ENCODE measurements around the gene ACP6.
A peak's percentile ranks its signal among the peaks of the same experiment; 100 is the strongest.
"Not testable (repeated sequence)": the region's sequence is repeated elsewhere in the genome, so short reads cannot be mapped to it uniquely, and the experiment has no call there.

The ACP6 gene

DNA sequence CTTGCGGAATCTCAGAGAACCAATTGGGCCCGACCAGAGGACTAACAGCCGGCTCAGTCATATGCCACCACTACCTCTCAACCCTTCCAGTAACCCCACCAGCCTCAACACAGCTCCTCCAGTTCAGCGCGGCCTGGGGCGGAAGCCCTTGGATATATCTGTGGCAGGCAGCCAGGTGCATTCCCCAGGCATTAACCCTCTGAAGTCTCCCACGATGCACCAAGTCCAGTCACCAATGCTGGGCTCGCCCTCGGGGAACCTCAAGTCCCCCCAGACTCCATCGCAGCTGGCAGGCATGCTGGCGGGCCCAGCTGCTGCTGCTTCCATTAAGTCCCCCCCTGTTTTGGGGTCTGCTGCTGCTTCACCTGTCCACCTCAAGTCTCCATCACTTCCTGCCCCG, 49.8 kb downstream of the ACP6 start:
- no peak for DNase-seq (ENCODE audit: low read depth)

DNA sequence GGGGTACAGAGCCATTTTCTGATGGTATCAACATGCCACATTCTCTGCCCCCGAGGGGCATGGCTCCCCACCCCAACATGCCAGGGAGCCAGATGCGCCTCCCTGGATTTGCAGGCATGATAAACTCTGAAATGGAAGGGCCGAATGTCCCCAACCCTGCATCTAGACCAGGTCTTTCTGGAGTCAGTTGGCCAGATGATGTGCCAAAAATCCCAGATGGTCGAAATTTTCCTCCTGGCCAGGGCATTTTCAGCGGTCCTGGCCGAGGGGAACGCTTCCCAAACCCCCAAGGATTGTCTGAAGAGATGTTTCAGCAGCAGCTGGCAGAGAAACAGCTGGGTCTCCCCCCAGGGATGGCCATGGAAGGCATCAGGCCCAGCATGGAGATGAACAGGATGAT, 50.6 kb downstream of the ACP6 start:
- no peak for DNase-seq (ENCODE audit: low read depth)

DNA sequence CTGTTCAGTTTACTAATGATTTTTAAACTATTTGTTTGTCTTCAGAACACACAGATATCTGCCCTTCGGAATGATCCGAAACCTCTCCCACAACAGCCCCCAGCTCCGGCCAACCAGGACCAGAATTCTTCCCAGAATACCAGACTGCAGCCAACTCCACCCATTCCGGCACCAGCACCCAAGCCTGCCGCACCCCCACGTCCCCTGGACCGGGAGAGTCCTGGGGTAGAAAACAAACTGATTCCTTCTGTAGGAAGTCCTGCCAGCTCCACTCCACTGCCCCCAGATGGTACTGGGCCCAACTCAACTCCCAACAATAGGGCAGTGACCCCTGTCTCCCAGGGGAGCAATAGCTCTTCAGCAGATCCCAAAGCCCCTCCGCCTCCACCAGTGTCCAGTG, 51.6 kb downstream of the ACP6 start:
- DNase-seq (ENCODE audit: low read depth) = no peak

DNA sequence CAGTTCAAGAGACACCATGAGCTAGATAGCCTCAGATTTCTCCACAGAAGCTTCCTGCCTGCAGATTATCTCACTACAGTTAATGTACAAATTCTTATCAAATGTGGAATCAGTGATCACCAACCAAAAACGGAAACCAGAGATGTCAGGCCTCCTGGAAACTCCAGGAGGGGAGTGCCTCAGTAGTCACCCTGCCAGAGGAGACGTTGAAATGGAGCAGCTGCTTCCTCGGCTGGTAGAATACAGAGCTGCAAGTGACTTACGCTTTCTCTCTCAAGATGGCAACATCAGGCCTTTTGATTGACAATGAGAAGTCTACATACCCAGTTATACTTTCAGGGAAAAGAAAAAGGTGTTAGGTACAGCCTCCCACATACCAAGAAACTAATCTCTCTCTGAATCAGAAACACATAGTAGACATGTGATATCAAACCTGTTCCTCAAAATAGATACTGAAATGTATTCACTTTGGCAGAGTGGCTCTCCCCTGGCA, 52.2 kb downstream of the ACP6 start:
- DNase-seq (ENCODE audit: low read depth) = no peak

DNA sequence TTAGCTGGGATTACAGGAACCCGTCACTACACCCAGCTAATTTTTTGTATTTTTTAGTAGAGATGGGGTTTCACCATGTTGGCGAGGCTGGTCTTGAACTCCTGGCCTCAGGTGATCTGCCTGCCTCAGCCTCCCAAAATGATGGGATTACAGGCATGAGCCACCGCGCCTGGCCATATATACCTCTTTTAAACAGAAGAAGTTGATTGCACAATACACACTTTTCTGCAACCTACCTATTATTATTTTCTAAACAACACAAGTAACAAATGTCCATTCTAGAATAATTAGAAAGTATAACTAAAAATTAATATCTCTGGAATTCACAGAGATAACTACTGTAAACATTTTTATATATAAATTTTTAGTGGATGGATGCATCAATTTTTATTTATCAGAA, 55.4 kb downstream of the ACP6 start:
- DNase-seq (ENCODE audit: low read depth) = not testable (repeated sequence)

DNA sequence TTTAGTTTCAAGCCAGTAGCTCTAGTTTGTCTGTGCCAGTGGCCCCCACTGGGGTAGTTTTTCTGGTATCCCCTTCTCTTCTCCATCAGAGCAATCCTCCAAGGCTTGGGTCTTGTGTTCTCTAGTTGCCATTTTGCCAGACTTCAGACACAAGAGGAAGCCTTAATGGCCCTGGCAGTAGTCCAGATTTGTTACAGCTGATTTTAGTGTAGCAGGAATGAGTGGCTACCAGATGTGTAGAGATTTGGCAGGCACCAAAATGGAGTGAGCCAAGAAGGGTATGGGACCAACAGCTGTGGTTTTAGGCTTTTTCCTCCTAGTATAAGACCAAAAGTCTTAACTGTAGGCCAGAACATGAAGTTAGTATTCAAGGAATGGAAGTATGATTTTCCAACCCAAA, 56.8 kb downstream of the ACP6 start:
- no peak for DNase-seq (ENCODE audit: low read depth)

DNA sequence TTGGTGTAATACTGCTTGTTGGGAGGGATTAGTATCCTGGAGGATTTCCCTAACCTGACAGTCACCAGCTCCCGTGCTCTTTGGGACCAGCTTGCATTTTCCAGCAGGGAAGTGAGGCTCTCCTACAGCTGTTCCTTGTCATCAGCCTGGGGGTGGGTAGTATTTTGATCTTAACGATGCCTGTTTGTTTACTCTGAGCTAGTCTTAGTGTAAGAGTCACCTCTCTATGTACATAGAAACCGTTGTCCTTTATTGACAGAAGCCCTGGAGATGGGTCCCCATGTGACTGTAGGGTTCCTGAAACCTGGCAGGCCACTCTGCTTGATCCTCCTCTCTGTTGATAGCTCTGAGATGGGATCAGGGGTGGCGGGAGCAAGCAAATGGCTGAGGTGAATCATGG, 58.0 kb downstream of the ACP6 start:
- no peak for DNase-seq (ENCODE audit: low read depth)

DNA sequence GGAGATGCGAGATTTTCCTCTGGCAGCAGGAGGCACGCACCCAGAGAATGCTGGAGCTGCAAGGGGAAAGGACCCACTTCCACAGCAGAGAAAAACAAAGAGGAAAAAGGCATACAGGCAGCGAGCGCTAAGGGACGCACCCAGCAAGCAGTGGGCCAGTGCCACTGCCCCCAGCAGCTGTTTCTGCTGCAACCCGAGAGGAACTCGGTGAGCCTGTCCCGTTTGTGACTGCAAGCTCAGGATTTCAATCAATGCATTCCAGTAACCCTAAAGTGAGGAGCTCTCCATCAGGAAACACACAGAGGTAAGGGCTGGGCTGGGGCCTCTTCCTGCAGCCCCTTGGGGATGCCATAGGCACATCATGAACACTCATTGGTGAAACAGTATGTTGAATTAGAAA, 58.7 kb downstream of the ACP6 start:
- no peak for DNase-seq (ENCODE audit: low read depth)

DNA sequence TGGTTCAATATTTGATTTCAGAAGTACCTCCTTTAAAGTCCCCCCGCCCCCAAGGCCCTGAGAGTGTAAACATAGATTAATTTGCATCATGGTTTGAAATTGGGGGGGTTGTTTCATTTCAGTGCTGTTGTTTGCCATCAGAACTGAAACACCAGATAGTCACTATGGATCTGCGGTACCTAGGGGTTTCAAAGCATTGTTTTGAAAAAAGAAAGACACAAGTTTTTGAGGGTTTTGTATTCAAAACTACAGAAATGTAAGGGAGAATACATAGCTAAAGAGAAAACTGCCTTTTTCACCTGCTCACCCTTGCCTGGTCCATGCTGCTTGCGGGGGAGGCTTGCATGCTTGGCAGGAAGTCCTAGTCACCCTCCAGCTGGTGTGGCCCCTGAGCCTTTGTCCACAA, 59.3 kb downstream of the ACP6 start:
- DNase-seq (ENCODE audit: low read depth) = no peak

DNA sequence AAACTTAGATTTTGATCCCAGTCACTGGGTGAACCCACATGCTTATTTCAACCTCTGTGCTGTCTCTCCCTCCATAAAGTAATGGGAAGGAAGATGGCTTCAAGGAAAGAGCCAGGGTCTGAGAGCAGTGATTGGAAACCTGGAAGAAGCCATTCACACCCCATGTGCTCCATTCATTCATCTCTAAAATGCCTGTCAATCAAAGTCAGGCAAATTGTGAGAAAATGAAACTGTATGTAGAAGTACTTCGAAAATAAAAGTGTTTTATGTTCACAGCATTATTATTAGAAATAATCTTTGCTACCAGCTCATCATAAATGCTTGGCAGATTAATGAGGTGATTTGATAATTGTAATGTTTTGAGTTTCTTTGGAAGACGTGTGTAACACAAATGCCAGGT, 61.0 kb downstream of the ACP6 start:
- no peak for DNase-seq (ENCODE audit: low read depth)

DNA sequence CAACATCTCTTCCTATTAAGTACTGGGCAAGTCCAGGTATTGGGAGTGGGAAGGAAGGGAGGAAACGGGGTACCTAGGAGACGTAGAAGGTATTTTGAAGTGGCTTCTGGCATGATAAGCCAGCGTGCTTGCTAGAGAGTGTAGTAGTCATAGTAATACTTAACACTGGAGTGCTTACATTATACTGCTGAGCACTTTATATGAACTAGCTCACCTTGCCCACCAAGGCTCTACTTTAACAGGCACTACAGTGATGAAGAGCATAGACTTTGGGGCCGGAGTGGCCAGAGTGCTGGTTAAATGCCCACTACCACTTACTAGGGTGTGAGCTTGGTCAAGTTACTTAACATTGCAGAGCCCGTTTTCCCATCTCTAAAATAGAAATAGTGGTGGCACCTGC, 61.7 kb downstream of the ACP6 start:
- no peak for DNase-seq (ENCODE audit: low read depth)

DNA sequence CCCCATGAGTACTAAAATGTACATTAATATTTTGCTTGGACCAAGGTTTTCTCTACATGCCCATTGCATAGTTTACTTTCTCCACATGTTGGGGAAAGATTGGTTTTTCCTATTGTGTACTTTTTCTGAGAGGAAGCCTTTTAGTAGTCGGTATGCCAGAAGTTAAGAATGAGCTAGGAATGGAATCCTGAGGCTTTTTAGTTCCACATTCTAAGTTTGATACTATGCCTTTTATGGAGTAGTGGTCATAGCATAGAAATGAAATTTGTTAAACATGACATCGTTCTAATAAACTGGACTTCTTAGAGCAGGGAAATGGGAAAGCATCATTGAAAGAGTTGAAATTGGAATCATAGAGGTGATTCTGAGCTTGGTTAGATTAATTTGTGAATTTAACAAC, 64.7 kb downstream of the ACP6 start:
- no peak for DNase-seq (ENCODE audit: low read depth)

DNA sequence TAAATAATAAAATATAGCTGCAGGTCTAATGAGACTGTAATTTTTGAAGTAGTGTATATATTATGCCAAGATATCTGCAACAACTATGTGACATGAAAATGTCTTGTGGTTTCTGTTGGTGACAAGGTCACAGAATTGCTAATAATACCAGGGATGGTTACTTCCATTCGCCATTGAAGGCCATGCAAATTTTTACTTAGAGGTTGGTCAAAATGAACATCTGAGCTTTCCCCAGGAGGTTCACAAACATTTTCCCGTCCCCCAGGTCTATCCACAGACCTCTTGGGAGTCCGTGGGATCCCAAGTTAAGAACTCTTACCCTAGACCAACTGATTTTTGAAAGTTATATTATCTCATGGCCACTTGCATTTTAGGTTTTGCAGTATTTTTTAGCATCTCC, 66.3 kb downstream of the ACP6 start:
- no peak for DNase-seq (ENCODE audit: low read depth)

DNA sequence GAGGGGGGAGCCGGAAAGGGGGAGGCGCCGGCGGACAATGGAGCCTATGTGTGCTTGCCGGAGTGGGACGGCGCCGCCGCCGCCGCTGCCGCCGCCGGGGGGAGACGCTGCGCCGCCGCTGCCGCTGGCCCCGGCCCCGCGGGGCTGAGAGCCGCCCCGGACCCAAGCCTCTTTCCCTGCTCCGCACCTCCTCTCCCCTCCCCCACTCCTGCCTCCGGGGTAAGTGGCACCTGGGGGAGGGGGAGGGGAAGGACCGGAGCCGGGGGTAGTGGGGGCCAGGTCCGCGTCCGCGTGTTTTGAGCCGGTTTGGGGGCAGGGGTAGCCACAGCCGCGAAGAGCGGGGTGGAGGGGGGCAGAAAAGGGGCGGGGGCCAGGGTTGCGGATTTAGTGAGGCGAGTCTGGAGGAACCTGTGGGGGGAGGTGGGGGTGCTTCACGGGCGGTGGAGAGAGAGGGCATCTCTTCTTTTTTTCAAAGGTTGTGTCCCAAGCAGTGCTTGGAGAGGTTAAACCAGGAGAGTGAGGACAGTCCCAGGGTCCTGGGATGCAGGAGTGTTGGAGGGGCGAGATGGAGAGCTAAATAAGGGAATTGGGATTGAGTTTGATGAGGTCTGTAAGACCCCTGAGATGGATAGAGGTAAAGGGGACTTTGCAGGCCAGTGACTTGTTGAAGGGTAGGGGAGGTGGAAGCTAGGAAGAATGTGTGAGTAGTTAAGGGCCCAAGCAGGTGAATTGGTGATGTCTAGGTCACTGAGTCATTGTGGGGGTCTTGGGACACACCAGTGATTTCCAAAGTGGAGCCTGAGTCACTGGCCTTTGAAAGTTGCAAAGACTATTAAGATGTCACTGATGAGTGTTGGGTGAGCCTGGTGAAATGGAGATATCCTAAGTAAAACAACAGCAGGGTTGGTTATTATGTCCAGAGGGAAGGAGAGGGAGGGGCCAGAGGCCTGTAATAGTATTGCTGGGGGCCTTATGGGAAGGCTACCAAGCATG, 69.9 kb downstream of the ACP6 start:
- DNase-seq (ENCODE audit: low read depth) = no peak

DNA sequence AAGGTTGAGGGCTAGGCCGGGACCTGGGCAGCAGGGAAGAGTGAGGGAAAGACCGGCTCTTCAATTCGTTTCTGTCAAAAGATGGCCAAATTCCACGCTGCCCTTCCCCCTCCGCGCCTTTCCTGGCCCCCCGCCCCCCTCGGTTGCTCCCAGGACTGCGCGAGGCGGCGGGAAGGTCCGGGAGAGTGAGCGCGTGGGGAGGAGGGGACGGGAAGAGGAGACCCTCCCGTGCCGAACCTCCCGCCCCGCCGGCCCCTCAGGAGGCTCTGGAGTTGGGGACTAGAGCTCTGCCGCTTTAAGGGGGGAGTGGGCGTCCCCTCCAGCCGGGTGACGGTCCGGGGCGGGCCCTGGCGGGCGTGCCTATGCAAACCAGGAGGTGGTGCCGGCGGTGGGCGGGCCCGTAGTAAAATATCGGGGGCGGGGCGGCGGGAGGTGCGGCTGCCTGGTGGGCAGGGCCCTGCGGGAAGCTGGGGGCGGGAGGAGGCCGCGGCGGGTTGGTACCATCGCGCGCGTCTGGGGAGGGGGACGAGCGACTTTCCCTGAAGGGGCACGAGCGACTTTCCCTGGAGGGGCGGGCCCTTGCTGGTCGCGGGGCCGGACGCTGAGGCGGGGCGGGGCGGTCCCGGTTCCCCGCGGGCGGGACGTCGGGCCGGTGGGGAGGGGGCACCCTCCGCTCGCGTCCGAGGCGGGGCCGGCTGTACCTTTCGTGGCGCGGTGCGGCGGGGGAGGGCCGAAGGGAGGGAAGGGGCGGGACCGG, 70.8 kb downstream of the ACP6 start:
- DNase-seq (ENCODE audit: low read depth) = peak; percentile 87

DNA sequence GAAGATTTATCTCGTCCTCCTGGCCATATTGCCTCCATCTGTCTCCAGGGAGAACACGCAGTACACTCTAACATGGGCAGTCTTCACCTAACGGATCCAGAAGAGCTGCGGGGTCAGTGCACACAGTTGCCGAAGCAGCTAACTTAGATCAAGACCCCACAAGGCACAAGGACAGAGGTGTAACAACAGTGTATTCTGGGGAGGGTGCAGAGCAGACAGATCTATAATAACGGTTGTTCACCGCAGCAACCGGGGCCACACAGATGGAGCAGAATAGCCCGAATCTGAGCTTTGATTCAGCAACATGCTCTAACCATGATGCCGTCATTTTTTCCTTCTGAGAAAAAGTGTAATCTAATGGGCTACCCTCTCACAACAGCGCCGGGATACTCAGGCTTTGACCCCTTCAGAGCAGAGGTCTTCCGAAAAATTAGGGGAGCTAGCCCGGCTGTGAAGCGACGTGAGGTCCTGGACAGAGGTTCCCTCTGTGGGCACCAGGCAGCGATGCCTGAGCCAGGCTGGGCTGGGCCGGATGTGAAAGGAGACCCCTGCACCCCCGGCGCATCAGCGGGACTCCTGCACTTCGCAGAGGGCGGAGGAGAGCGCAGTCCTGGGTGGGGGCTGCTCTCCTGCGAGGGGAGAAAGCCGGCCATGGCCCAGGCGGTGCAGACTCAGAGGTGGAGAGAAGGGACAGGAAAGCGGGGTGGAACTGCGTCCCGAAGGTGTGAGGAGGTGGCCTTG, 71.5 kb downstream of the ACP6 start:
- no peak for DNase-seq (ENCODE audit: low read depth)

DNA sequence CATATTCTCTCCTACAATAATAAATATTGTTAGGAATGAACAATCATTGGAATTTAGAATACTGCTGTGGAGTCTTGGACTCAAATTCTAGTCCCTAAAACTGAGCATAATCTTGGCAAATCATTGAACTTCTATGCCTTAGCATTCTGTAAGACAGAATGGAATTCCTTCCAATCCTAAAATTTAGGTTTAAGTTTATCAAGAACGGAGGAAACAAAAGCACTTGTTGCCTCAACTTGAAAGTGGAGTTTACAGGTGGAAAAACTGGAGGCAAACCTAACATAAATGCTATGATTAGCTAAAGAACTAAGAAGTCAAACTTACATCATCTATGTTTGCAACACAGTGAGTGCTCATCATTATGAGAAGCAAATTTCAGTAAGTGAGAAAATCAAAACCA, 73.3 kb downstream of the ACP6 start:
- DNase-seq (ENCODE audit: low read depth) = no peak

Measured in stromal cell of bone marrow (primary cell).